ENCODE results near the gene SLC12A1.

The SLC12A1 gene

GRCh38 chr15:48205981-48206380 lies at the start of gene SLC12A1:
Gene SLC12A1, plus strand, starts transcription at chr15:48206302. Its CDS starts 1,418 bp downstream, at chr15:48207720.
- Histone ChIP-seq H3K9ac (ENCODE audit: low read length in 5 of 5) (no peak within 1 kb of the TSS), H3K9me3 (ENCODE audit: control insufficient read depth in 5 of 5, low read length in 5 of 5) (peaks cover 0 to 2% (median 0%) of the 10 kb centered on the region in 5 donors), H3K4me3 (ENCODE audit: low read depth in 1 of 5, low read length in 5 of 5) (no peak within 1 kb of the TSS), H3K36me3 (ENCODE audit: control insufficient read depth in 5 of 5, insufficient read depth in 5 of 5, low read length in 5 of 5) (no peaks in the 10 kb centered on the region), H3K27ac (ENCODE audit: low read depth, low read length) (no peak within 1 kb of the TSS), H3K4me1 (ENCODE audit: control insufficient read depth in 5 of 5, insufficient read depth in 5 of 5, low read length in 5 of 5) (no peaks in the 10 kb centered on the region), H3K27me3 (ENCODE audit: control insufficient read depth in 5 of 5, insufficient read depth in 4 of 5, low read length in 5 of 5) (no peaks in the 10 kb centered on the region)

- Histone ChIP-seq H3K27ac (ENCODE audit: low read depth, low read length) (no peak overlapping the region), H3K36me3 (ENCODE audit: control insufficient read depth in 5 of 5, insufficient read depth in 5 of 5, low read length in 5 of 5) (peaks cover 0 to 5% (median 0%) of the 10 kb centered on the region in 5 donors), H3K4me1 (ENCODE audit: control insufficient read depth in 5 of 5, insufficient read depth in 5 of 5, low read length in 5 of 5) (no peaks in the 10 kb centered on the region), H3K9me3 (ENCODE audit: control insufficient read depth in 5 of 5, low read length in 5 of 5) (no peaks in the 10 kb centered on the region), H3K9ac (ENCODE audit: low read length in 5 of 5) (no peak overlapping the region), H3K27me3 (ENCODE audit: control insufficient read depth in 5 of 5, insufficient read depth in 4 of 5, low read length in 5 of 5) (no peaks in the 10 kb centered on the region), H3K4me3 (ENCODE audit: low read depth in 1 of 5, low read length in 5 of 5) (no peak overlapping the region)
Measured at GRCh38 chr15:48168616-48169015, 37.5 kb upstream of the SLC12A1 start.

GRCh38 chr15:48170981-48171380 lies 35.1 kb upstream of the SLC12A1 start:
- Histone ChIP-seq H3K9me3 (ENCODE audit: control insufficient read depth in 5 of 5, low read length in 5 of 5) (no peaks in the 10 kb centered on the region), H3K27ac (ENCODE audit: low read depth, low read length) (no peak overlapping the region), H3K4me3 (ENCODE audit: low read depth in 1 of 5, low read length in 5 of 5) (no peak overlapping the region), H3K4me1 (ENCODE audit: control insufficient read depth in 5 of 5, insufficient read depth in 5 of 5, low read length in 5 of 5) (no peaks in the 10 kb centered on the region), H3K9ac (ENCODE audit: low read length in 5 of 5) (no peak overlapping the region), H3K36me3 (ENCODE audit: control insufficient read depth in 5 of 5, insufficient read depth in 5 of 5, low read length in 5 of 5) (no peaks in the 10 kb centered on the region), H3K27me3 (ENCODE audit: control insufficient read depth in 5 of 5, insufficient read depth in 4 of 5, low read length in 5 of 5) (no peaks in the 10 kb centered on the region)

GRCh38 chr15:48175126-48175525 lies 31.0 kb upstream of the SLC12A1 start:
- Histone ChIP-seq H3K4me1 (ENCODE audit: control insufficient read depth in 5 of 5, insufficient read depth in 5 of 5, low read length in 5 of 5) (peaks cover 0 to 18% (median 6%) of the 10 kb centered on the region in 5 donors), H3K36me3 (ENCODE audit: control insufficient read depth in 5 of 5, insufficient read depth in 5 of 5, low read length in 5 of 5) (no peaks in the 10 kb centered on the region), H3K27ac (ENCODE audit: low read depth, low read length) (no peak overlapping the region), H3K9ac (ENCODE audit: low read length in 5 of 5) (no peak overlapping the region), H3K9me3 (ENCODE audit: control insufficient read depth in 5 of 5, low read length in 5 of 5) (no peaks in the 10 kb centered on the region), H3K27me3 (ENCODE audit: control insufficient read depth in 5 of 5, insufficient read depth in 4 of 5, low read length in 5 of 5) (no peaks in the 10 kb centered on the region), H3K4me3 (ENCODE audit: low read depth in 1 of 5, low read length in 5 of 5) (no peak overlapping the region)

DNA sequence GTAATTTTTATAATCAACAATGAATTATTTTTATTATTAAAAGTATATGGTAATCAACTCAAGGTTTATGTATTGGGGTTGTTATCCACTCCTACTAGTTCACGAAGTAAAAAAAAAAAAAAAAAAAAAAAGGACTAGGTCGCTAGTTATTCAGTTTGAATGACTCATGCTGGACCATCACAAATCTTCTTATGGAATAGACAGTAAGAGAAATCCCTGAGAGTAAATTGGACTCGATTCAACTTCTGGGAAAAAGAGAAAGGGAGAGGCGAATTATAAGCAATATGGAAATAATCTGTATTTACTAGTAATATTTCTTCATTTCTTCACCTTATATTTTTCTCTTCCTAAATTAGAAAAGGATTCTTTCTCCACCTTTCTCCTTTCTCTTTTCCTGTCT lies 30.0 kb upstream of the SLC12A1 start:
- Histone ChIP-seq H3K36me3 (ENCODE audit: control insufficient read depth in 5 of 5, insufficient read depth in 5 of 5, low read length in 5 of 5) (no peaks in the 10 kb centered on the region), H3K4me3 (ENCODE audit: low read depth in 1 of 5, low read length in 5 of 5) (no peak overlapping the region), H3K27ac (ENCODE audit: low read depth, low read length) (no peak overlapping the region), H3K27me3 (ENCODE audit: control insufficient read depth in 5 of 5, insufficient read depth in 4 of 5, low read length in 5 of 5) (peaks cover 0 to under 1% (median 0%) of the 10 kb centered on the region in 5 donors), H3K9ac (ENCODE audit: low read length in 5 of 5) (no peak overlapping the region), H3K4me1 (ENCODE audit: control insufficient read depth in 5 of 5, insufficient read depth in 5 of 5, low read length in 5 of 5) (peaks cover 0 to 18% (median 6%) of the 10 kb centered on the region in 5 donors), H3K9me3 (ENCODE audit: control insufficient read depth in 5 of 5, low read length in 5 of 5) (no peaks in the 10 kb centered on the region)

GRCh38 chr15:48176957-48177356 lies 29.1 kb upstream of the SLC12A1 start:
- Histone ChIP-seq H3K36me3 (ENCODE audit: control insufficient read depth in 5 of 5, insufficient read depth in 5 of 5, low read length in 5 of 5) (no peaks in the 10 kb centered on the region), H3K27ac (ENCODE audit: low read depth, low read length) (no peak overlapping the region), H3K4me3 (ENCODE audit: low read depth in 1 of 5, low read length in 5 of 5) (peak overlapping the region in 3 of 5 donors; percentile 45 to 72 (median 63)), H3K27me3 (ENCODE audit: control insufficient read depth in 5 of 5, insufficient read depth in 4 of 5, low read length in 5 of 5) (peaks cover 0 to 2% (median 0%) of the 10 kb centered on the region in 5 donors), H3K4me1 (ENCODE audit: control insufficient read depth in 5 of 5, insufficient read depth in 5 of 5, low read length in 5 of 5) (peaks cover 0 to 18% (median 6%) of the 10 kb centered on the region in 5 donors), H3K9me3 (ENCODE audit: control insufficient read depth in 5 of 5, low read length in 5 of 5) (no peaks in the 10 kb centered on the region), H3K9ac (ENCODE audit: low read length in 5 of 5) (peak overlapping the region in 1 of 5 donors; percentile 64)

DNA sequence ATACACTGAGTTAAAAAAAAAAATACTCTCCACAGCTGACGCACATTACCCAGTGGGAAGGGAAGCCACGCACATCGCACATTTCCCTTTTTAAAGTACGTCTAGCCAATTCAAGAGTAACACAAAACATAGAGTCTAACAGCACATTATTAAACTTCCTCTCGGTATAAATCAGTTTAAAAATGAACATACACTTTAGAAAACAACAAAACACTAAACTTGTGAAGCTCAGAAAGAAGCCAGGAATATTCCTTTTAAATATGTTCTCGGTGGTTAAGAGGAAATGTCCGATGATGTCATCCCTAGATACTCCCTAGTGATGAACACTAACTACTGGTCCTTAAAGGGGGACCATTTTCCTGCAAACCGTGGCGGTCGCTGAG lies 28.7 kb upstream of the SLC12A1 start:
- Histone ChIP-seq H3K9ac (ENCODE audit: low read length in 5 of 5) (peak overlapping the region in 4 of 5 donors; percentile 56 to 64 (median 60)), H3K27ac (ENCODE audit: low read depth, low read length) (no peak overlapping the region), H3K36me3 (ENCODE audit: control insufficient read depth in 5 of 5, insufficient read depth in 5 of 5, low read length in 5 of 5) (no peaks in the 10 kb centered on the region), H3K9me3 (ENCODE audit: control insufficient read depth in 5 of 5, low read length in 5 of 5) (no peaks in the 10 kb centered on the region), H3K27me3 (ENCODE audit: control insufficient read depth in 5 of 5, insufficient read depth in 4 of 5, low read length in 5 of 5) (peaks cover 0 to 2% (median 0%) of the 10 kb centered on the region in 5 donors), H3K4me1 (ENCODE audit: control insufficient read depth in 5 of 5, insufficient read depth in 5 of 5, low read length in 5 of 5) (peaks cover 0 to 18% (median 6%) of the 10 kb centered on the region in 5 donors), H3K4me3 (ENCODE audit: low read depth in 1 of 5, low read length in 5 of 5) (peak overlapping the region; percentile 45 to 78 (median 69))

- H3K9me3 ChIP-seq (ENCODE audit: control insufficient read depth in 5 of 5, low read length in 5 of 5) = no peaks in the 10 kb centered on the region
- peak within 1 kb of the TSS in 4 of 5 donors; percentile 56 to 64 (median 60) for H3K9ac ChIP-seq (ENCODE audit: low read length in 5 of 5)
- H3K4me1 ChIP-seq (ENCODE audit: control insufficient read depth in 5 of 5, insufficient read depth in 5 of 5, low read length in 5 of 5) = peaks cover 0 to 18% (median 6%) of the 10 kb centered on the region in 5 donors
- peak within 1 kb of the TSS; percentile 45 to 78 (median 69) for H3K4me3 ChIP-seq (ENCODE audit: low read depth in 1 of 5, low read length in 5 of 5)
- H3K27ac ChIP-seq (ENCODE audit: low read depth, low read length) = no peak within 1 kb of the TSS
- H3K36me3 ChIP-seq (ENCODE audit: control insufficient read depth in 5 of 5, insufficient read depth in 5 of 5, low read length in 5 of 5) = no peaks in the 10 kb centered on the region
- H3K27me3 ChIP-seq (ENCODE audit: control insufficient read depth in 5 of 5, insufficient read depth in 4 of 5, low read length in 5 of 5) = peaks cover 0 to 2% (median 0%) of the 10 kb centered on the region in 5 donors
Measured at GRCh38 chr15:48177766-48178647, 28.1 kb upstream of the SLC12A1 start, which contains the start of gene MYEF2. Gene MYEF2, minus strand, starts transcription at chr15:48178295. Its CDS starts 58 bp downstream, at chr15:48178237.

GRCh38 chr15:48178648-48178931 lies 27.5 kb upstream of the SLC12A1 start:
- Histone ChIP-seq H3K4me3 (ENCODE audit: low read depth in 1 of 5, low read length in 5 of 5) (peak overlapping the region in 4 of 5 donors; percentile 45 to 72 (median 66)), H3K27ac (ENCODE audit: low read depth, low read length) (no peak overlapping the region), H3K27me3 (ENCODE audit: control insufficient read depth in 5 of 5, insufficient read depth in 4 of 5, low read length in 5 of 5) (peaks cover 0 to 2% (median 0%) of the 10 kb centered on the region in 5 donors), H3K4me1 (ENCODE audit: control insufficient read depth in 5 of 5, insufficient read depth in 5 of 5, low read length in 5 of 5) (peaks cover 0 to 18% (median 6%) of the 10 kb centered on the region in 5 donors), H3K9ac (ENCODE audit: low read length in 5 of 5) (no peak overlapping the region), H3K9me3 (ENCODE audit: control insufficient read depth in 5 of 5, low read length in 5 of 5) (no peaks in the 10 kb centered on the region), H3K36me3 (ENCODE audit: control insufficient read depth in 5 of 5, insufficient read depth in 5 of 5, low read length in 5 of 5) (no peaks in the 10 kb centered on the region)

DNA sequence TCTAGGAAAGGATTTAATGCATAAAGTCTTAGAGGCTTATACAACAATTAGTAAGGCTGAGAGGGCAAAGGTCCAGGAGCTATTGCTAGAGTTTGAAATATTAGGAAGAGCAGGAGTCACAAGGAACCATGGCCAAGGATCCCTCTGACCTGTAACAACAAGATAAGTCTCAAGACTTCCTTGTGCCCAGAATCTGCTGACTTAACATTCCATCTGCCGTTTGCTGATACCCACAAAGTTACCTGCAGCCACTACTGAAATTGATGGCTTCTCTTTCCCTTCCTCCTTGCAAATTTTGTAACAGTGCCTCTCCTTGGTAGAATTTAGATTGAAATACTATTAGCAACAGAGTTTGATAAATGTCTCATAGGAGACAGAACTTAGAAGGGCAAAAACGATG lies 23.4 kb upstream of the SLC12A1 start:
- H3K9me3 ChIP-seq (ENCODE audit: control insufficient read depth in 5 of 5, low read length in 5 of 5) = no peaks in the 10 kb centered on the region
- H3K36me3 ChIP-seq (ENCODE audit: control insufficient read depth in 5 of 5, insufficient read depth in 5 of 5, low read length in 5 of 5) = no peaks in the 10 kb centered on the region
- peaks cover 0 to 2% (median 0%) of the 10 kb centered on the region in 5 donors for H3K27me3 ChIP-seq (ENCODE audit: control insufficient read depth in 5 of 5, insufficient read depth in 4 of 5, low read length in 5 of 5)
- no peak overlapping the region for H3K4me3 ChIP-seq (ENCODE audit: low read depth in 1 of 5, low read length in 5 of 5)
- H3K9ac ChIP-seq (ENCODE audit: low read length in 5 of 5) = no peak overlapping the region
- H3K4me1 ChIP-seq (ENCODE audit: control insufficient read depth in 5 of 5, insufficient read depth in 5 of 5, low read length in 5 of 5) = peaks cover 0 to 8% (median 0%) of the 10 kb centered on the region in 5 donors
- no peak overlapping the region for H3K27ac ChIP-seq (ENCODE audit: low read depth, low read length)

Data from subcutaneous abdominal adipose tissue (tissue), 5 donors.